Measurements from ENCODE around the gene MED8.
"Not testable (repeated sequence)": the region's sequence is repeated elsewhere in the genome, so short reads cannot be mapped to it uniquely, and the experiment has no call there.

Gene MED8

GRCh38 chr1:43382027-43382779 lies 7.4 kb downstream of the MED8 start:
- no peak for DNase-seq (ENCODE audit: low read depth)

- DNase-seq (ENCODE audit: low read depth): no peak
Measured at GRCh38 chr1:43381612-43382011, 8.0 kb downstream of the MED8 start.

- DNase-seq (ENCODE audit: low read depth): no peak
Measured at GRCh38 chr1:43379476-43379875, 10.1 kb downstream of the MED8 start.

GRCh38 chr1:43377831-43378230 lies 11.8 kb downstream of the MED8 start:
- DNase-seq (ENCODE audit: low read depth): no peak

- no peak for DNase-seq (ENCODE audit: low read depth)
Measured at GRCh38 chr1:43376723-43377235, 12.8 kb downstream of the MED8 start.

GRCh38 chr1:43373066-43373940 lies 16.3 kb downstream of the MED8 start:
- DNase-seq (ENCODE audit: low read depth): no peak

GRCh38 chr1:43372172-43372571 lies 17.4 kb downstream of the MED8 start:
- DNase-seq (ENCODE audit: low read depth): no peak

- no peak for DNase-seq (ENCODE audit: low read depth)
Measured at GRCh38 chr1:43370564-43370963, 19.0 kb downstream of the MED8 start.

GRCh38 chr1:43369779-43370178 lies 19.8 kb downstream of the MED8 start:
- DNase-seq (ENCODE audit: low read depth): not testable (repeated sequence)

GRCh38 chr1:43368646-43369020 lies 21.0 kb downstream of the MED8 start:
- no peak for DNase-seq (ENCODE audit: low read depth)

GRCh38 chr1:43367904-43368645 lies 21.5 kb downstream of the MED8 start, which contains the start of gene ELOVL1:
Gene ELOVL1 (minus strand): TSS chr1:43368011. CDS start chr1:43365609, 2,402 bp downstream.
- peak; percentile 69 for DNase-seq (ENCODE audit: low read depth)

GRCh38 chr1:43367026-43367903 lies 22.3 kb downstream of the MED8 start:
- peak; percentile 18 for DNase-seq (ENCODE audit: low read depth)

GRCh38 chr1:43366601-43367025 lies 23.0 kb downstream of the MED8 start:
- DNase-seq (ENCODE audit: low read depth): no peak

GRCh38 chr1:43366179-43366578 lies 23.4 kb downstream of the MED8 start:
- no peak for DNase-seq (ENCODE audit: low read depth)

GRCh38 chr1:43365678-43366077 lies 23.9 kb downstream of the MED8 start:
- DNase-seq (ENCODE audit: low read depth): no peak

- no peak for DNase-seq (ENCODE audit: low read depth)
Measured at GRCh38 chr1:43363935-43364525, 25.6 kb downstream of the MED8 start.

GRCh38 chr1:43363283-43363934 lies 26.2 kb downstream of the MED8 start:
- DNase-seq (ENCODE audit: low read depth): no peak

- no peak for DNase-seq (ENCODE audit: low read depth)
Measured at GRCh38 chr1:43360616-43361015, 29.0 kb downstream of the MED8 start.

GRCh38 chr1:43359696-43360095 lies 29.9 kb downstream of the MED8 start:
- no peak for DNase-seq (ENCODE audit: low read depth)

Measured in stimulated activated CD4-positive, alpha-beta T cell treated with anti-CD3 and anti-CD28 coated beads, Interleukin-2, amount 100 ng/mL, for 4 hours (primary cell).